Panc1 (cell line): ENCODE data around the gene ANKH. TPM values are rescaled to one million over a fixed set of nuclear protein-coding genes. Genes with fewer than 3 reads are reported as not detected.

Source experiments
- ATAC-seq: fragments of 200-7000 bp; cut with Tn5 transposase; 2 replicates; pipeline ENCODE4 v1.9.1; 2020; ENCODE audit warnings: mild to moderate bottlenecking, moderate library complexity
- BruUV-seq: library from RNA; stranded (reverse); fragments of 400-500 nt; replicated peaks from 2 replicates; lab custom pipeline; 2021; lab: Mats Ljungman, UMichigan
- CTCF ChIA-PET: fragments of 300-600 bp; sonication (Branson Sonifier 250); formaldehyde crosslinking; loops from one replicate; lab custom pipeline; 2022; ENCODE audit warnings: antibody characterized with exemption; lab: Charles Lee
- POLR2A ChIA-PET: fragments of 300-600 bp; sonication (Branson Sonifier 250); formaldehyde crosslinking; loops from one replicate; lab custom pipeline; 2022; ENCODE audit warnings: antibody characterized with exemption; lab: Charles Lee
- DNase-seq: peaks from one replicate; pipeline ENCODE4 v3.0.0-alpha.2; 2010; ENCODE audit warnings: low read depth, low spot score
- H3K27ac ChIP-seq: 2 replicates; pipeline ENCODE4 v1.5.1; 2011; ENCODE audit warnings: mild to moderate bottlenecking, low read length, inconsistent platforms
- H3K27me3 ChIP-seq: fragments of 200-500 bp; sonication (Bioruptor generic); 2 replicates; pipeline ENCODE4 v1.6.0; 2014; ENCODE audit warnings: low read length, inconsistent platforms; ENCODE audit not compliant: control insufficient read depth, insufficient read depth
- H3K36me3 ChIP-seq: fragments of 200-500 bp; sonication (Bioruptor generic); 2 replicates; pipeline ENCODE4 v1.5.1; 2014; ENCODE audit warnings: inconsistent platforms, mild to moderate bottlenecking, low read length, moderate library complexity; ENCODE audit not compliant: control insufficient read depth, insufficient read depth
- H3K4me1 ChIP-seq: 2 replicates; pipeline ENCODE4 v1.5.1; 2011; ENCODE audit warnings: inconsistent platforms, mild to moderate bottlenecking, low read length, moderate library complexity; ENCODE audit not compliant: control insufficient read depth, insufficient read depth
- H3K4me3 ChIP-seq, 2 experiments: 2 replicates each; pipeline ENCODE4 v1.5.1; 2011 to 2012; ENCODE audit warnings: low read depth in 2 of 2, low read length in 2 of 2, mild to moderate bottlenecking in 2 of 2, inconsistent platforms in 1 of 2, moderate library complexity in 1 of 2
- H3K9me3 ChIP-seq: fragments of 200-500 bp; sonication (Bioruptor generic); 2 replicates; pipeline ENCODE4 v1.5.1; 2014; ENCODE audit warnings: low read depth, mild to moderate bottlenecking, inconsistent platforms, low read length, moderate library complexity; ENCODE audit not compliant: control insufficient read depth, insufficient read depth
- POLR2AphosphoS5 ChIP-seq: IDR thresholded peaks from 2 replicates; pipeline ENCODE4 v1.6.1; 2012; ENCODE audit warnings: mild to moderate bottlenecking, low read depth, low read length, moderate library complexity
- SIN3A ChIP-seq: IDR thresholded peaks from 2 replicates; pipeline ENCODE4 v1.6.1; 2012; ENCODE audit warnings: low read depth, mild to moderate bottlenecking, low read length, moderate library complexity, borderline replicate concordance; ENCODE audit not compliant: insufficient read depth
- TCF7L2 ChIP-seq: IDR thresholded peaks from 2 replicates; pipeline ENCODE4 v1.6.1; 2011; ENCODE audit warnings: mild to moderate bottlenecking, low read depth, low read length, inconsistent platforms
- in situ Hi-C: cut with HindIII; loops from 2 replicates; pipeline ENCODE4 v1.10.0; 2016; ENCODE audit warnings: low sequenced_read_pairs, low pct_unique_long_range_greater_than_20kb
- intact Hi-C: fragments of 100-400 bp; cut with micrococcal nuclease; formaldehyde crosslinking; loops from one replicate; pipeline ENCODE4 v1.10.0; 2022; ENCODE audit not compliant: unreplicated experiment
- total RNA-seq: library from RNA; stranded (reverse); gene quantifications from one replicate; pipeline ENCODE4 v1.2.1, GENCODE V29; 2021; ENCODE audit not compliant: unreplicated experiment
- TF ChIP-seq, protein P1 (sequence below), 2 experiments: IDR thresholded peaks; 2 replicates each; pipeline ENCODE4 v1.6.1; 2011 to 2012; ENCODE audit warnings: low read depth in 2 of 2, control low read depth in 1 of 2, low read length in 1 of 2, mild to moderate bottlenecking in 1 of 2, moderate library complexity in 1 of 2; ENCODE audit not compliant: insufficient read depth in 1 of 2
- TF ChIP-seq, protein P2 (sequence below): fragments of 450-650 bp; IDR thresholded peaks from 2 replicates; pipeline ENCODE4 v1.5.1; 2017; ENCODE audit warnings: mild to moderate bottlenecking

ANKH gene
- total RNA-seq, 1 experiment from 2014 or later, result 11.2 TPM

DNA sequence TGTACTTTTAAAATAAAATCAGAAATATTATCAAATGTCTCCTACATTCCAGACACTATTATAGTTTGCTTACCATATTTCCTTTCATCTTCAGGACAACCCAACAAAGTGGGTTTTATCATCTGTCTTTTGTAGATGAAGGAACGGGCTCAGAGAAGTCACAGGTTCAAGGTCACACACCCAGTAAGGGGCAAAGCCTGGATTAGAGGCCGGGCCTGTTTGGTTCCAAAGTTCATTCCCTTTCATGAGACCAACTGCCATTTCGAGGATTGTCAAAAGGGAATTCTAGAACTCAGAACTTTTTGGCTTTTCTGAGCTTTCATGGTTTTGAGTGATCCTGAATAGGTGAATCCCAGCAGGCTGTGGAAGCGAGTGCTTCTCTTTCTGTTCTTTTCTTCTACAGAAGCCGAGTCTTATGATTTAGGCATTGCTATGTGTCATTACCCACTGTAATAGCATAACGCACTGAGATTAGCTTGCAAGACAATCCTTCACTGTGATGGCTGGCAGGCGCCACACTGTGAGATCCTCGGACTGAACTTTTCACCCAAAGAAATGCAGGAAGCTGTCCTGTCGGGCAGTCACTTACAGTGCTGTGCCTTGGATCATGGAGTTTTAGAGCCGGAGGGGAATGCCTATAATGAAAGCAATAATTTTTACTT lies 43.8 kb upstream of the ANKH start:
- no peak for DNase-seq
- Histone ChIP-seq H3K4me3 (no peak overlapping the region), H3K9me3 (no peaks in the 10 kb centered on the region), H3K36me3 (no peaks in the 10 kb centered on the region), H3K27me3 (peaks cover 2% of the 10 kb centered on the region; the same call in 1 of the 2 replicates), H3K27ac (no peak overlapping the region), H3K4me1 (no peaks in the 10 kb centered on the region)
- POLR2A ChIA-PET, result no interaction called here
- in situ Hi-C loops (no loop called here), intact Hi-C loops (no loop called here)
- BruUV-seq, result no TSS peak
- ATAC-seq, result no peak
- TF ChIP-seq POLR2AphosphoS5 (no peak), SIN3A (no peak), TCF7L2 (no peak)
- TF ChIP-seq, protein P1, sequence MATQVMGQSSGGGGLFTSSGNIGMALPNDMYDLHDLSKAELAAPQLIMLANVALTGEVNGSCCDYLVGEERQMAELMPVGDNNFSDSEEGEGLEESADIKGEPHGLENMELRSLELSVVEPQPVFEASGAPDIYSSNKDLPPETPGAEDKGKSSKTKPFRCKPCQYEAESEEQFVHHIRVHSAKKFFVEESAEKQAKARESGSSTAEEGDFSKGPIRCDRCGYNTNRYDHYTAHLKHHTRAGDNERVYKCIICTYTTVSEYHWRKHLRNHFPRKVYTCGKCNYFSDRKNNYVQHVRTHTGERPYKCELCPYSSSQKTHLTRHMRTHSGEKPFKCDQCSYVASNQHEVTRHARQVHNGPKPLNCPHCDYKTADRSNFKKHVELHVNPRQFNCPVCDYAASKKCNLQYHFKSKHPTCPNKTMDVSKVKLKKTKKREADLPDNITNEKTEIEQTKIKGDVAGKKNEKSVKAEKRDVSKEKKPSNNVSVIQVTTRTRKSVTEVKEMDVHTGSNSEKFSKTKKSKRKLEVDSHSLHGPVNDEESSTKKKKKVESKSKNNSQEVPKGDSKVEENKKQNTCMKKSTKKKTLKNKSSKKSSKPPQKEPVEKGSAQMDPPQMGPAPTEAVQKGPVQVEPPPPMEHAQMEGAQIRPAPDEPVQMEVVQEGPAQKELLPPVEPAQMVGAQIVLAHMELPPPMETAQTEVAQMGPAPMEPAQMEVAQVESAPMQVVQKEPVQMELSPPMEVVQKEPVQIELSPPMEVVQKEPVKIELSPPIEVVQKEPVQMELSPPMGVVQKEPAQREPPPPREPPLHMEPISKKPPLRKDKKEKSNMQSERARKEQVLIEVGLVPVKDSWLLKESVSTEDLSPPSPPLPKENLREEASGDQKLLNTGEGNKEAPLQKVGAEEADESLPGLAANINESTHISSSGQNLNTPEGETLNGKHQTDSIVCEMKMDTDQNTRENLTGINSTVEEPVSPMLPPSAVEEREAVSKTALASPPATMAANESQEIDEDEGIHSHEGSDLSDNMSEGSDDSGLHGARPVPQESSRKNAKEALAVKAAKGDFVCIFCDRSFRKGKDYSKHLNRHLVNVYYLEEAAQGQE (IDR thresholded peaks at IDR 0.05; ENCODE audit: insufficient read depth in 1 of 2, low read depth in 2 of 2, low read length in 1 of 2), result no peak
- TF ChIP-seq, protein P2, sequence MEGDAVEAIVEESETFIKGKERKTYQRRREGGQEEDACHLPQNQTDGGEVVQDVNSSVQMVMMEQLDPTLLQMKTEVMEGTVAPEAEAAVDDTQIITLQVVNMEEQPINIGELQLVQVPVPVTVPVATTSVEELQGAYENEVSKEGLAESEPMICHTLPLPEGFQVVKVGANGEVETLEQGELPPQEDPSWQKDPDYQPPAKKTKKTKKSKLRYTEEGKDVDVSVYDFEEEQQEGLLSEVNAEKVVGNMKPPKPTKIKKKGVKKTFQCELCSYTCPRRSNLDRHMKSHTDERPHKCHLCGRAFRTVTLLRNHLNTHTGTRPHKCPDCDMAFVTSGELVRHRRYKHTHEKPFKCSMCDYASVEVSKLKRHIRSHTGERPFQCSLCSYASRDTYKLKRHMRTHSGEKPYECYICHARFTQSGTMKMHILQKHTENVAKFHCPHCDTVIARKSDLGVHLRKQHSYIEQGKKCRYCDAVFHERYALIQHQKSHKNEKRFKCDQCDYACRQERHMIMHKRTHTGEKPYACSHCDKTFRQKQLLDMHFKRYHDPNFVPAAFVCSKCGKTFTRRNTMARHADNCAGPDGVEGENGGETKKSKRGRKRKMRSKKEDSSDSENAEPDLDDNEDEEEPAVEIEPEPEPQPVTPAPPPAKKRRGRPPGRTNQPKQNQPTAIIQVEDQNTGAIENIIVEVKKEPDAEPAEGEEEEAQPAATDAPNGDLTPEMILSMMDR, result no peak
- CTCF ChIA-PET, result no interaction called here

DNA sequence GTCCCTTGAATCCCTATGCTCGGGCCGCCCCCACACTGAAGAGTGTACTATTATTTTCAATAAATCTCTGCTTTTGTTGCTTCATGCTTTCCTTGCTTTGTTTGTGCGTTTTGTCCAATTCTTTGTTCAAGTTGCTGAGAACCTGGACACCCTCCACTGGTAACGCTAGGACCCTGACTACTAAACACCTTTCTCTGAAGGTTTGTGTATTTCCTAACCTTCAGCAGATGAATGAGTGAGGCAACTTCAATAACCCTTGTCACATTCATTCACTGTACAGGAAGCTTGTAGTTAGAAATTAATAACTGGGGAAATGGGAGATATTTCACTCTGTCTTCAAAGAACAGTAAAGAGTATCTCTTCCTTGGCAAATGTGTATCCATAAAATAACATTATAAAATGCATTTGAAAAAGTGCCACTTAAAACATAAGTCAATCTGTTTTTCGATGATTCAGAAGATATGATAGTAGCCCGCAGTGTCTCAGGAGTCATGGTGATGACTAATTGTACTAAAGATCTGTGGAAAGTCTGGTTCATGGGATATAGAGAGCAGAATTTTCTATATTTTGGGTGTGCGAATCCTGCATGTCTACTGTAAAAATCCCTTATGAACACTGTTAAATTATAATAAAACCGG lies 43.2 kb upstream of the ANKH start:
- intact Hi-C loops, result no loop called here
- in situ Hi-C loops, result no loop called here
- H3K27ac ChIP-seq, result no peak overlapping the region
- ATAC-seq (no peak), DNase-seq (no peak)
- ChIA-PET POLR2A (no interaction called here), CTCF (interaction anchor here (0.5 kb wide), 1 partner anchor 206 kb away, joined by 3 read pairs; no protein-coding TSS in a partner anchor)
- no peaks in the 10 kb centered on the region for H3K36me3 ChIP-seq
- H3K27me3 ChIP-seq, result peaks cover 2% of the 10 kb centered on the region; the same call in 1 of the 2 replicates
- no TSS peak for BruUV-seq
- no peaks in the 10 kb centered on the region for H3K4me1 ChIP-seq
- H3K9me3 ChIP-seq, result no peaks in the 10 kb centered on the region
- TF ChIP-seq, protein P2, result no peak
- no peak for TF ChIP-seq TCF7L2
- no peak for TF ChIP-seq POLR2AphosphoS5
- no peak for TF ChIP-seq SIN3A
- TF ChIP-seq, protein P1 (IDR thresholded peaks at IDR 0.05; ENCODE audit: insufficient read depth in 1 of 2, low read depth in 2 of 2, low read length in 1 of 2), result no peak
- H3K4me3 ChIP-seq, result no peak overlapping the region
